Hepatocyte (in vitro differentiated cells): ENCODE results near the gene ITGA7. TPM values are rescaled to one million over a fixed set of nuclear protein-coding genes. Genes with fewer than 3 reads are reported as not detected.

Experiments
- DNase-seq: peaks from one replicate; pipeline ENCODE4 v3.0.0-alpha.2; 2016; ENCODE audit warnings: low spot score
- H2AFZ ChIP-seq: fragments of 200-600 bp; sonication (generic); 2 replicates; pipeline ENCODE4 v1.6.0; 2016; ENCODE audit warnings: antibody characterized with exemption, mild to moderate bottlenecking
- H3K27ac ChIP-seq: fragments of 200-600 bp; sonication (generic); 2 replicates; pipeline ENCODE4 v1.5.1; 2016; ENCODE audit warnings: mild to moderate bottlenecking
- H3K27me3 ChIP-seq: fragments of 200-600 bp; sonication (generic); 2 replicates; pipeline ENCODE4 v1.6.1; 2016
- H3K36me3 ChIP-seq: fragments of 200-600 bp; sonication (generic); replicated peaks from 2 replicates; pipeline ENCODE4 v1.5.1; 2016; ENCODE audit warnings: low read depth; ENCODE audit not compliant: insufficient read depth
- H3K4me1 ChIP-seq: fragments of 200-600 bp; sonication (generic); 2 replicates; pipeline ENCODE4 v1.5.1; 2016; ENCODE audit warnings: mild to moderate bottlenecking, moderate library complexity; ENCODE audit not compliant: insufficient read depth
- H3K4me2 ChIP-seq: fragments of 200-600 bp; sonication (generic); 2 replicates; pipeline ENCODE4 v1.6.0; 2016
- H3K4me3 ChIP-seq: fragments of 200-600 bp; sonication (generic); 2 replicates; pipeline ENCODE4 v1.5.1; 2016; ENCODE audit warnings: mild to moderate bottlenecking
- H3K79me2 ChIP-seq: fragments of 200-600 bp; sonication (generic); 2 replicates; pipeline ENCODE4 v1.6.0; 2017; ENCODE audit warnings: mild to moderate bottlenecking
- H3K9me2 ChIP-seq: fragments of 200-600 bp; sonication (generic); replicated peaks from 2 replicates; pipeline ENCODE4 v1.6.0; 2017; ENCODE audit warnings: mild to moderate bottlenecking; ENCODE audit not compliant: insufficient read depth
- H3K9me3 ChIP-seq: fragments of 200-600 bp; sonication (generic); 2 replicates; pipeline ENCODE4 v1.5.1; 2016; ENCODE audit warnings: low read depth, mild to moderate bottlenecking
- H4K20me1 ChIP-seq: fragments of 200-600 bp; sonication (generic); 2 replicates; pipeline ENCODE4 v1.6.0; 2016; ENCODE audit warnings: mild to moderate bottlenecking; ENCODE audit not compliant: insufficient read depth, poor library complexity, severe bottlenecking
- EZH2 ChIP-seq: fragments of 200-600 bp; sonication (generic); IDR thresholded peaks from 2 replicates; pipeline ENCODE4 v1.6.1; 2016; ENCODE audit warnings: antibody characterized with exemption, mild to moderate bottlenecking, borderline replicate concordance
- EZH2phosphoT487 ChIP-seq: fragments of 200-600 bp; sonication (generic); IDR thresholded peaks from one replicate; pipeline ENCODE4 v1.6.1; 2018; ENCODE audit warnings: antibody characterized with exemption, mild to moderate bottlenecking, low read depth, moderate library complexity; ENCODE audit not compliant: unreplicated experiment, severe bottlenecking
- WGBS: methylation state at CpG from one replicate; pipeline ENCODE4 v1.1.6; 2016; ENCODE audit warnings: low lambda C conversion rate; ENCODE audit errors: missing lambda C conversion rate; 5-methylcytosine and 5-hydroxymethylcytosine counted together
- polyA plus RNA-seq: library from polyadenylated mRNA; unstranded; fragments of >200 nt; fragmentation: Nextera tagmentation; extraction: Ambion mirVana; gene quantifications from 2 replicates; pipeline ENCODE4 v1.2.1, GENCODE V29; 2016
- total RNA-seq: library from RNA; depleted of rRNA; stranded (reverse); fragments of >200 nt; gene quantifications from 2 replicates; pipeline ENCODE4 v1.2.3, GENCODE V29; 2014
- TF ChIP-seq, protein P1 (sequence below): fragments of 200-600 bp; sonication (generic); IDR thresholded peaks from 2 replicates; pipeline ENCODE4 v1.5.1; 2016; ENCODE audit warnings: antibody characterized with exemption, mild to moderate bottlenecking; ENCODE audit not compliant: poor library complexity

The ITGA7 gene
- total and polyA plus RNA-seq, 2 experiments from 2014 or later = 15.2 to 22.8 TPM

DNA sequence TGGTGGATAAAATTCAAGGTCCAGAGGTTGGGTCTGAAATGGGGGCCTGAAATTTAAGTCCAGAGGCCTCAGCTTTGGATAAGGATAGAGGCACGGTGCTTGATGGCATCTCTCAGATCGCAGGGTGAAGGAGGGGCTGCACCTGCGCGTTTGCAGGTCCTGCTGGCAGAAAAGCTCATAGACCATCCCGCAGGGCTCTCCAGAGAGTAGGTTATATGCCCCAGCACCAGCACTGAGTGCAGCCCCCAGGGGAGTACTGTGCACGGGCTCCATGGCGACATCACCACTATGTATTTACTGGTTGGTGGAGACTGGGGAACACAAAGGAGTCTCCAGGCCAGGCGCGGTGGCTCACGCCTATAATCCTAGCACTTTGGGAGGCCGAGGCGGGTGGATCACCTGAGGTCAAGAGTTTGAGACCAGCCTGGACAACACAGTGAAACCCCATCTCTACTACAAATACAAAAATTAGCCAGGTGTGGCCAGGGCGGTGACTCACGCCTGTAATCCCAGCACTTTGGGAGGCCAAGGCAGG lies 25.4 kb upstream of the ITGA7 start:
- peaks cover 33% of the 10 kb centered on the region for H3K79me2 ChIP-seq
- TF ChIP-seq, protein P1, sequence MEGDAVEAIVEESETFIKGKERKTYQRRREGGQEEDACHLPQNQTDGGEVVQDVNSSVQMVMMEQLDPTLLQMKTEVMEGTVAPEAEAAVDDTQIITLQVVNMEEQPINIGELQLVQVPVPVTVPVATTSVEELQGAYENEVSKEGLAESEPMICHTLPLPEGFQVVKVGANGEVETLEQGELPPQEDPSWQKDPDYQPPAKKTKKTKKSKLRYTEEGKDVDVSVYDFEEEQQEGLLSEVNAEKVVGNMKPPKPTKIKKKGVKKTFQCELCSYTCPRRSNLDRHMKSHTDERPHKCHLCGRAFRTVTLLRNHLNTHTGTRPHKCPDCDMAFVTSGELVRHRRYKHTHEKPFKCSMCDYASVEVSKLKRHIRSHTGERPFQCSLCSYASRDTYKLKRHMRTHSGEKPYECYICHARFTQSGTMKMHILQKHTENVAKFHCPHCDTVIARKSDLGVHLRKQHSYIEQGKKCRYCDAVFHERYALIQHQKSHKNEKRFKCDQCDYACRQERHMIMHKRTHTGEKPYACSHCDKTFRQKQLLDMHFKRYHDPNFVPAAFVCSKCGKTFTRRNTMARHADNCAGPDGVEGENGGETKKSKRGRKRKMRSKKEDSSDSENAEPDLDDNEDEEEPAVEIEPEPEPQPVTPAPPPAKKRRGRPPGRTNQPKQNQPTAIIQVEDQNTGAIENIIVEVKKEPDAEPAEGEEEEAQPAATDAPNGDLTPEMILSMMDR = no peak
- no peak for TF ChIP-seq EZH2phosphoT487
- no peak for TF ChIP-seq EZH2
- H3K9me2 ChIP-seq = no peaks in the 10 kb centered on the region
- peaks cover 2% of the 10 kb centered on the region for H4K20me1 ChIP-seq
- 90% methylated on average over 14 of the region's 14 CpGs for WGBS
- no peak overlapping the region for H3K4me2 ChIP-seq
- no peak overlapping the region for H3K4me3 ChIP-seq
- no peak for DNase-seq
- peaks cover 24% of the 10 kb centered on the region for H3K4me1 ChIP-seq
- H3K27me3 ChIP-seq = no peaks in the 10 kb centered on the region
- H3K27ac ChIP-seq = no peak overlapping the region
- H3K36me3 ChIP-seq = no peaks in the 10 kb centered on the region
- no peaks in the 10 kb centered on the region for H3K9me3 ChIP-seq
- H2AFZ ChIP-seq = no peak overlapping the region

GRCh38 chr12:55732288-55732687 lies 24.6 kb upstream of the ITGA7 start:
- 84% methylated on average over 4 of the region's 4 CpGs for WGBS
- Histone ChIP-seq H3K4me1 (peaks cover 19% of the 10 kb centered on the region), H4K20me1 (peaks cover 10% of the 10 kb centered on the region), H3K27ac (no peak overlapping the region), H3K9me2 (no peaks in the 10 kb centered on the region), H3K4me2 (no peak overlapping the region), H3K79me2 (peaks cover 41% of the 10 kb centered on the region), H2AFZ (no peak overlapping the region), H3K4me3 (no peak overlapping the region), H3K27me3 (no peaks in the 10 kb centered on the region), H3K36me3 (no peaks in the 10 kb centered on the region), H3K9me3 (no peaks in the 10 kb centered on the region)
- TF ChIP-seq EZH2phosphoT487 = no peak
- TF ChIP-seq, protein P1 = no peak
- TF ChIP-seq EZH2 = no peak
- DNase-seq = no peak

- Histone ChIP-seq H2AFZ (no peak overlapping the region), H3K4me1 (peaks cover 22% of the 10 kb centered on the region), H4K20me1 (peaks cover 26% of the 10 kb centered on the region), H3K36me3 (no peaks in the 10 kb centered on the region), H3K9me3 (no peaks in the 10 kb centered on the region), H3K27me3 (no peaks in the 10 kb centered on the region), H3K4me2 (peak overlapping the region; percentile 81), H3K9me2 (no peaks in the 10 kb centered on the region), H3K79me2 (peaks cover 52% of the 10 kb centered on the region), H3K27ac (peak overlapping the region; percentile 99), H3K4me3 (peak overlapping the region; percentile 7)
- TF ChIP-seq EZH2phosphoT487 (no peak), EZH2 (no peak)
- TF ChIP-seq, protein P1 = no peak
- 16% methylated on average over 19 of the region's 19 CpGs for WGBS
- peak; percentile 58 for DNase-seq
These were observed 22.4 kb upstream of the ITGA7 start for GRCh38 chr12:55729819-55730818.
